B cell (primary cell): Measurements from ENCODE around the gene ANTXR1.

ENCODE experiments used
- CTCF ChIP-seq: fragments of 200-600 bp; IDR thresholded peaks from one replicate; pipeline ENCODE4 v1.8.0; 2022; ENCODE audit warnings: antibody characterized with exemption, mild to moderate bottlenecking
- EZH2 ChIP-seq: IDR thresholded peaks from 2 replicates; pipeline ENCODE4 v1.6.1; 2012; ENCODE audit warnings: borderline replicate concordance, low read depth, mild to moderate bottlenecking, moderate library complexity, low read length; ENCODE audit not compliant: insufficient read depth, poor library complexity, severe bottlenecking

GRCh38 chr2:69083235-69083748, 70.3 kb downstream of the ANTXR1 start:
- TF ChIP-seq CTCF (no peak), EZH2 (no peak)
